ENCODE measurements around the gene PIGZ.

Gene PIGZ

GRCh38 chr3:197001106-197001971 lies 32.7 kb upstream of the PIGZ start:
- DNase-seq: no peak

GRCh38 chr3:197000211-197000610 lies 31.6 kb upstream of the PIGZ start:
- no peak for DNase-seq

- DNase-seq: no peak
Measured at GRCh38 chr3:196998966-196999760, 30.5 kb upstream of the PIGZ start.

- no peak for DNase-seq
Measured at GRCh38 chr3:196997311-196997710, 28.7 kb upstream of the PIGZ start.

- DNase-seq: no peak
Measured at GRCh38 chr3:196996454-196997265, 28.0 kb upstream of the PIGZ start.

GRCh38 chr3:196995646-196996355 lies 27.2 kb upstream of the PIGZ start:
- DNase-seq: no peak

GRCh38 chr3:196995027-196995426 lies 26.4 kb upstream of the PIGZ start:
- no peak for DNase-seq

- no peak for DNase-seq
Measured at GRCh38 chr3:196994056-196994455, 25.4 kb upstream of the PIGZ start.

- no peak for DNase-seq
Measured at GRCh38 chr3:196992461-196993065, 23.9 kb upstream of the PIGZ start.

- DNase-seq: no peak
Measured at GRCh38 chr3:196991581-196992460, 23.2 kb upstream of the PIGZ start.

- DNase-seq: no peak
Measured at GRCh38 chr3:196990601-196991007, 22.0 kb upstream of the PIGZ start.

GRCh38 chr3:196989721-196990262 lies 21.2 kb upstream of the PIGZ start:
- no peak for DNase-seq

- DNase-seq: no peak
Measured at GRCh38 chr3:196988241-196989029, 19.8 kb upstream of the PIGZ start.

GRCh38 chr3:196987022-196987421 lies 18.4 kb upstream of the PIGZ start:
- DNase-seq: no peak

- DNase-seq: no peak
Measured at GRCh38 chr3:196985954-196986885, 17.6 kb upstream of the PIGZ start.

- no peak for DNase-seq
Measured at GRCh38 chr3:196985298-196985697, 16.7 kb upstream of the PIGZ start.

- DNase-seq: no peak
Measured at GRCh38 chr3:196983186-196983585, 14.6 kb upstream of the PIGZ start.

- DNase-seq: no peak
Measured at GRCh38 chr3:196981657-196982056, 13.0 kb upstream of the PIGZ start.

GRCh38 chr3:196979545-196979944 lies 10.9 kb upstream of the PIGZ start:
- DNase-seq: no peak

Measured in CD4-positive, alpha-beta T cell treated with Interleukin-17A for 1 hour (primary cell).